Stomach (tissue), 4 donors: Measurements from ENCODE around the gene IL36A.

Experiments used
- POLR2A ChIP-seq, 4 donors: fragments of 450-650 bp; IDR thresholded peaks; one replicate each; pipeline ENCODE4 v1.6.1; 2016; ENCODE audit warnings: antibody characterized with exemption in 4 of 4, control low read depth in 2 of 4, mild to moderate bottlenecking in 1 of 4, moderate library complexity in 1 of 4
- POLR2AphosphoS5 ChIP-seq, 3 donors: sonication (generic); formaldehyde crosslinking; IDR thresholded peaks; one replicate each; pipeline ENCODE4 v1.6.1; 2016; ENCODE audit warnings: antibody characterized with exemption in 3 of 3
- TF ChIP-seq, protein P1 (sequence below), 7 experiments: fragments of 450-650 bp in 4 of 7; fragments of 200-600 bp in 3 of 7; sonication (generic) in 3 of 7; IDR thresholded peaks; one replicate each; pipeline ENCODE4 v1.5.1; 2016 to 2019; ENCODE audit warnings: antibody characterized with exemption in 7 of 7, control low read depth in 2 of 7, mild to moderate bottlenecking in 1 of 7

DNA sequence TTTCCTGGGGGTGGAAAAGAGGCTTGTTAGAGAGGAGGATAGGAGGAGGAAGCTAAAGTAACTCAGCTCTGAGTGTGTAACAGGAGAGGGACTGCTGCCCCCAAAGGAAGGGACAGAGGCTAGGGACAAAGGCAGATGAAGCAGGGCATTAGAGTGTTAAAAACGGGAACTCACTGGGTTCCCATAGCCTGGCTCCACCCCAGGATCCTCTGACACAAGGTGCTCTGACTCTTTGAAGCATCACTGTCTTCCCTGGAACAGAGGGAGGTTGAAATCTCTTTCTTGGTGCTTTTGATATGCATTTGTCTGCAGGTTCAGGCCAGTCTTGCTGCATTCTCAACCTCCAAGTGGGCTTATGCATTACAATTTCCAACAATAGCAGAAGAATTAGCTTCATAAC lies 22.9 kb downstream of the IL36A start:
- TF ChIP-seq, protein P1, sequence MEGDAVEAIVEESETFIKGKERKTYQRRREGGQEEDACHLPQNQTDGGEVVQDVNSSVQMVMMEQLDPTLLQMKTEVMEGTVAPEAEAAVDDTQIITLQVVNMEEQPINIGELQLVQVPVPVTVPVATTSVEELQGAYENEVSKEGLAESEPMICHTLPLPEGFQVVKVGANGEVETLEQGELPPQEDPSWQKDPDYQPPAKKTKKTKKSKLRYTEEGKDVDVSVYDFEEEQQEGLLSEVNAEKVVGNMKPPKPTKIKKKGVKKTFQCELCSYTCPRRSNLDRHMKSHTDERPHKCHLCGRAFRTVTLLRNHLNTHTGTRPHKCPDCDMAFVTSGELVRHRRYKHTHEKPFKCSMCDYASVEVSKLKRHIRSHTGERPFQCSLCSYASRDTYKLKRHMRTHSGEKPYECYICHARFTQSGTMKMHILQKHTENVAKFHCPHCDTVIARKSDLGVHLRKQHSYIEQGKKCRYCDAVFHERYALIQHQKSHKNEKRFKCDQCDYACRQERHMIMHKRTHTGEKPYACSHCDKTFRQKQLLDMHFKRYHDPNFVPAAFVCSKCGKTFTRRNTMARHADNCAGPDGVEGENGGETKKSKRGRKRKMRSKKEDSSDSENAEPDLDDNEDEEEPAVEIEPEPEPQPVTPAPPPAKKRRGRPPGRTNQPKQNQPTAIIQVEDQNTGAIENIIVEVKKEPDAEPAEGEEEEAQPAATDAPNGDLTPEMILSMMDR (IDR thresholded peaks at IDR 0.05), result no peak
- TF ChIP-seq POLR2AphosphoS5 (IDR thresholded peaks at IDR 0.05) (no peak), POLR2A (IDR thresholded peaks at IDR 0.05) (no peak)
